HG02678 (cell line): ENCODE data around the gene ASXL3.

Source experiments
- ATAC-seq: cut with Tn5 transposase; IDR thresholded peaks from one replicate; pipeline ENCODE4 v1.9.1; 2021; ENCODE audit warnings: mild to moderate bottlenecking, moderate library complexity; ENCODE audit not compliant: unreplicated experiment

ASXL3 gene

GRCh38 chr18:33712719-33713118, 134.7 kb downstream of the ASXL3 start:
- no peak for ATAC-seq

- no peak for ATAC-seq
Observed at GRCh38 chr18:33716061-33716683, 138.2 kb downstream of the ASXL3 start.

GRCh38 chr18:33717339-33717738, 139.3 kb downstream of the ASXL3 start:
- no peak for ATAC-seq

GRCh38 chr18:33720133-33720532, 142.1 kb downstream of the ASXL3 start:
- ATAC-seq, result no peak

GRCh38 chr18:33729556-33729955, 151.5 kb downstream of the ASXL3 start:
- no peak for ATAC-seq

GRCh38 chr18:33733376-33733775, 155.4 kb downstream of the ASXL3 start:
- ATAC-seq, result no peak

GRCh38 chr18:33735428-33735827, 157.4 kb downstream of the ASXL3 start:
- no peak for ATAC-seq

- no peak for ATAC-seq
Observed at GRCh38 chr18:33741760-33742159, 163.7 kb downstream of the ASXL3 start.

GRCh38 chr18:33744032-33744697, 166.1 kb downstream of the ASXL3 start:
- no peak for ATAC-seq

GRCh38 chr18:33745151-33745795, 167.3 kb downstream of the ASXL3 start:
- ATAC-seq, result no peak

GRCh38 chr18:33745871-33746545, 168.0 kb downstream of the ASXL3 start:
- ATAC-seq, result no peak

GRCh38 chr18:33749834-33750233, 171.8 kb downstream of the ASXL3 start:
- no peak for ATAC-seq

- ATAC-seq, result no peak
Observed at GRCh38 chr18:33750366-33750765, 172.3 kb downstream of the ASXL3 start.

GRCh38 chr18:33751613-33752221, 173.7 kb downstream of the ASXL3 start:
- no peak for ATAC-seq

- no peak for ATAC-seq
Observed at GRCh38 chr18:33755391-33755790, 177.4 kb downstream of the ASXL3 start.

- ATAC-seq, result no peak
Observed at GRCh38 chr18:33755931-33756560, 178.0 kb downstream of the ASXL3 start.

- no peak for ATAC-seq
Observed at GRCh38 chr18:33757037-33757436, 179.0 kb downstream of the ASXL3 start.

GRCh38 chr18:33761363-33761762, 183.3 kb downstream of the ASXL3 start:
- ATAC-seq, result no peak

GRCh38 chr18:33781429-33781828, 203.4 kb downstream of the ASXL3 start:
- no peak for ATAC-seq
